DND-41 (cell line): Measurements from ENCODE around the gene NBEA.

Experiments used
- CTCF ChIP-seq: IDR thresholded peaks from 2 replicates; pipeline ENCODE4 v1.5.1; 2012; ENCODE audit warnings: borderline replicate concordance, low read length, moderate library complexity, mild to moderate bottlenecking; ENCODE audit not compliant: poor library complexity, severe bottlenecking; ENCODE audit errors: extremely low read depth
- EZH2 ChIP-seq: IDR thresholded peaks from 3 replicates; pipeline ENCODE4 v1.6.1; 2012; ENCODE audit warnings: borderline replicate concordance, low read depth, mild to moderate bottlenecking, moderate library complexity, low read length, inconsistent platforms; ENCODE audit not compliant: severe bottlenecking

- TF ChIP-seq CTCF (no peak), EZH2 (no peak)
These were observed 96.9 kb downstream of the NBEA start for GRCh38 chr13:35039012-35039411.
